Cardiac fibroblast (primary cell): Measurements from ENCODE around the gene ZNF607.

Experiments used
- DNase-seq, 2 donors: peaks; one replicate each; pipeline versions ENCODE4 v3.0.0 to v3.0.0-alpha.2; 2010; ENCODE audit warnings: low read depth in 2 of 2
- H3K4me3 ChIP-seq, 2 donors: replicated peaks in 1 of 2; 1 replicate in 1 of 2; 2 replicates in 1 of 2; pipeline ENCODE4 v1.5.1; 2011; ENCODE audit warnings: low read depth in 2 of 2, low read length in 2 of 2, mild to moderate bottlenecking in 2 of 2, moderate library complexity in 1 of 2
- CTCF ChIP-seq: IDR thresholded peaks from one replicate; pipeline ENCODE4 v1.5.1; 2011; ENCODE audit warnings: low read depth, mild to moderate bottlenecking, low read length, inconsistent platforms

Gene ZNF607

GRCh38 chr19:37654118-37654517 lies 65.4 kb downstream of the ZNF607 start:
- DNase-seq: no peak
- no peak for TF ChIP-seq CTCF
- H3K4me3 ChIP-seq: peak overlapping the region; percentile 77 to 83
